Gastrocnemius medialis (tissue), 4 donors: ENCODE data around the gene UNC45B. TPM values are rescaled to one million over a fixed set of nuclear protein-coding genes. Genes with fewer than 3 reads are reported as not detected.

ENCODE experiments used
- ATAC-seq, 2 donors: fragments of 150-250 bp; one replicate each; pipeline ENCODE4 v1.9.1; 2016
- DNase-seq, 2 donors: peaks; one replicate each; pipeline ENCODE4 v3.0.0-alpha.2; 2019
- H3K27ac ChIP-seq, 4 donors: fragments of 200-600 bp; sonication (generic); 1 replicate in 1 of 4; 2 replicates in 3 of 4; pipeline ENCODE4 v1.5.1; 2016 to 2018; ENCODE audit warnings: mild to moderate bottlenecking in 2 of 4, moderate library complexity in 1 of 4
- H3K27me3 ChIP-seq, 3 donors: fragments of 200-600 bp; sonication (generic) in 2 of 3; 1 replicate in 1 of 3; 2 replicates in 2 of 3; pipeline versions ENCODE4 v1.5.1 to v1.6.0; 2016 to 2019; ENCODE audit warnings: mild to moderate bottlenecking in 1 of 3, moderate library complexity in 1 of 3
- H3K36me3 ChIP-seq, 2 donors: fragments of 200-600 bp; sonication (generic) in 1 of 2; one replicate each; pipeline ENCODE4 v1.5.1; 2017 to 2018
- H3K4me1 ChIP-seq, 2 donors: fragments of 200-600 bp; sonication (generic) in 1 of 2; one replicate each; pipeline ENCODE4 v1.5.1; 2016 to 2017; ENCODE audit warnings: mild to moderate bottlenecking in 2 of 2
- H3K4me3 ChIP-seq, 4 donors: fragments of 200-600 bp; sonication (generic) in 3 of 4; 1 replicate in 1 of 4; 2 replicates in 3 of 4; pipeline ENCODE4 v1.5.1; 2016 to 2019; ENCODE audit warnings: mild to moderate bottlenecking in 2 of 4
- H3K9me3 ChIP-seq, 3 donors: fragments of 200-600 bp; sonication (generic) in 2 of 3; 1 replicate in 1 of 3; 2 replicates in 2 of 3; pipeline ENCODE4 v1.5.1; 2016 to 2019
- POLR2A ChIP-seq, 2 donors: fragments of 450-650 bp; IDR thresholded peaks; one replicate each; pipeline ENCODE4 v1.6.1; 2017; ENCODE audit warnings: antibody characterized with exemption in 2 of 2, mild to moderate bottlenecking in 2 of 2, moderate library complexity in 2 of 2
- in situ Hi-C, 4 donors: fragments of 200-750 bp; cut with MboI; loops; one replicate each; pipeline versions ENCODE4 v1.15.0 to v1.8.0; 2017; ENCODE audit warnings: low sequenced_read_pairs in 4 of 4
- intact Hi-C: fragments of 100-400 bp; cut with DNase I; formaldehyde crosslinking; loops from one replicate; pipeline ENCODE4 v1.15.1; 2023; ENCODE audit warnings: low total_unique reads
- total RNA-seq, 4 donors: library from RNA; depleted of rRNA; stranded (reverse); fragments of >200 nt; gene quantifications; one replicate each; pipeline versions ENCODE4 v1.1.0 to v1.2.3, GENCODE V29; 2016
- TF ChIP-seq, protein P1 (sequence below), 5 experiments: fragments of 450-650 bp in 3 of 5; fragments of 200-600 bp in 2 of 5; sonication (generic) in 2 of 5; IDR thresholded peaks in 4 of 5; conservative IDR thresholded peaks in 1 of 5; 1 replicate in 4 of 5; 2 replicates in 1 of 5; pipeline ENCODE4 v1.5.1; 2016 to 2019; ENCODE audit warnings: antibody characterized with exemption in 5 of 5, mild to moderate bottlenecking in 3 of 5, moderate library complexity in 3 of 5

The UNC45B gene
- total RNA-seq, 4 donors from 2014 or later: 73.7 to 150 (median 105) TPM

DNA sequence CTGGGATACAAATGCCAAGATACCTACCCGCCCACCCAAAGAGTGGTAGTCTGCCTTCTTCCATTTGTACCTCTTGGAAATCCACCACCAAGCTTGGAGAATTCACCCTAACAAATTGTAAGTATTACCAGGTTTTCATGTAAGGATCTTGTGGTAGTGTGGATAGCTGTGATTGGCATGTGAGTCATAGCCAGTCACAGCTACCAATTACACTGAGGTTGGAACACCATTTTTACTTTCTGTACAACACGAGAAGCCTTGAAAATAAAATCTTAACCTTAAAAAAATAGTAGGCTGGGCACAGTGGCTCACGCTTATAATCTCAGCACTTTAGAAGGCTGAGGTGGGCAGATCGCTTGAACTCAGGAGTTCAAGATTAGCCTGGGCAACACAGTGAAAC, 65.1 kb downstream of the UNC45B start:
- intact Hi-C loops (no loop called here), in situ Hi-C loops (no loop called here)
- Histone ChIP-seq H3K27ac (peak overlapping the region in 2 of 4 donors; percentile 40 to 53), H3K27me3 (no peaks in the 10 kb centered on the region), H3K4me3 (no peak overlapping the region), H3K36me3 (no peaks in the 10 kb centered on the region), H3K4me1 (no peaks in the 10 kb centered on the region), H3K9me3 (no peaks in the 10 kb centered on the region)
- DNase-seq (no peak), ATAC-seq (no peak)
- TF ChIP-seq, protein P1, sequence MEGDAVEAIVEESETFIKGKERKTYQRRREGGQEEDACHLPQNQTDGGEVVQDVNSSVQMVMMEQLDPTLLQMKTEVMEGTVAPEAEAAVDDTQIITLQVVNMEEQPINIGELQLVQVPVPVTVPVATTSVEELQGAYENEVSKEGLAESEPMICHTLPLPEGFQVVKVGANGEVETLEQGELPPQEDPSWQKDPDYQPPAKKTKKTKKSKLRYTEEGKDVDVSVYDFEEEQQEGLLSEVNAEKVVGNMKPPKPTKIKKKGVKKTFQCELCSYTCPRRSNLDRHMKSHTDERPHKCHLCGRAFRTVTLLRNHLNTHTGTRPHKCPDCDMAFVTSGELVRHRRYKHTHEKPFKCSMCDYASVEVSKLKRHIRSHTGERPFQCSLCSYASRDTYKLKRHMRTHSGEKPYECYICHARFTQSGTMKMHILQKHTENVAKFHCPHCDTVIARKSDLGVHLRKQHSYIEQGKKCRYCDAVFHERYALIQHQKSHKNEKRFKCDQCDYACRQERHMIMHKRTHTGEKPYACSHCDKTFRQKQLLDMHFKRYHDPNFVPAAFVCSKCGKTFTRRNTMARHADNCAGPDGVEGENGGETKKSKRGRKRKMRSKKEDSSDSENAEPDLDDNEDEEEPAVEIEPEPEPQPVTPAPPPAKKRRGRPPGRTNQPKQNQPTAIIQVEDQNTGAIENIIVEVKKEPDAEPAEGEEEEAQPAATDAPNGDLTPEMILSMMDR (IDR thresholded peaks at IDR 0.05 in 4 of 5, conservative IDR thresholded peaks at IDR 0.05 in 1 of 5): no peak

DNA sequence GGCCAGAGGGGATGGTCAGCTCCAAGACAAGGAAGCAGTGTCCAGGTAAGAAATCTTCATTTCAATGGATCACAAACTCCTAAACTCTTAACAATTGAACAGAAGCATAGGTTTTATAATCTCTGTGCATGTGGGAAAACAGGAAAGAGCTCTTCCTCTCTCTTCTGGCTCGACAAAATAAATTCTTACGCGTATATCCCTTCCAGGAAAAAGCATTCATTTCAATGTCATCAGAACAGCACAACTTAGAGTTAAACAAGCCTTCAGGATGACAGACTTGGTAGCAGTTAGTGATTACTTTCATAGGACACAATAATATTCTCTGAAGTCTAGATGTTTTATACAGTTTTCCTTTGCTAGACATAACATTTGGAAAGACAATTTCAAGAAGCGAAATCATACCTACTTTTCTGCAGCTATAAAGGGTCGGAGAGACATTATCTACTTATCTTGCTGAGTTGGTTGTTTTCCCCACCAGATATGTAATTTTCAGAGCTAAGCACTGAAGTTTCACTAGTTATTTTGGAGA, 65.9 kb downstream of the UNC45B start:
- ATAC-seq (no peak), DNase-seq (no peak)
- Histone ChIP-seq H3K36me3 (no peaks in the 10 kb centered on the region), H3K9me3 (no peaks in the 10 kb centered on the region), H3K4me1 (peaks cover 0 to 3% of the 10 kb centered on the region in 2 donors), H3K27me3 (no peaks in the 10 kb centered on the region), H3K4me3 (no peak overlapping the region), H3K27ac (peak overlapping the region in 3 of 4 donors; percentile 31 to 53 (median 40))
- intact Hi-C loops (no loop called here), in situ Hi-C loops (no loop called here)
- no peak for TF ChIP-seq POLR2A (IDR thresholded peaks at IDR 0.05)
- TF ChIP-seq, protein P1 (IDR thresholded peaks at IDR 0.05 in 4 of 5, conservative IDR thresholded peaks at IDR 0.05 in 1 of 5): no peak

DNA sequence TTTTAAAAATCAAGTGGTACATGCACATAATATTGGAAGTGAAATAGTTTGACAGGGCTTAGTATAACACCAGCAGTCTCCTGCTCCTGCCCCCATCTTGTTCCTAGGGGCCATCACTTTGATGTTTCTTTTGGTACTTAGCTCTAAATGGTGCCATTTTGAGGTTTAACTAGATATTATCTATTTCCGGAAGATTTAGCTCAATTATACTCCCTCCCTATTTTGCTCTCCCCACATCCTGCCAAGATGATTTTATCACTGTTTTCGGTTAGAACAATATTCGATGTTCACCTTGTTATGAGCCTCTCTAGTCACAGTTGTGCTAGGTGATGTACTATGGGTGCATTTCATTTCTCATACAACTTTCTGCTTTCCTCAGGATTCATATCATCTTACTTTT, 66.6 kb downstream of the UNC45B start:
- Histone ChIP-seq H3K4me3 (no peak overlapping the region), H3K27ac (peak overlapping the region in 2 of 4 donors; percentile 0 to 53), H3K4me1 (peaks cover 0 to 4% of the 10 kb centered on the region in 2 donors), H3K27me3 (no peaks in the 10 kb centered on the region), H3K9me3 (no peaks in the 10 kb centered on the region), H3K36me3 (no peaks in the 10 kb centered on the region)
- intact Hi-C loops (no loop called here), in situ Hi-C loops (no loop called here)
- TF ChIP-seq POLR2A (IDR thresholded peaks at IDR 0.05): no peak
- TF ChIP-seq, protein P1 (IDR thresholded peaks at IDR 0.05 in 4 of 5, conservative IDR thresholded peaks at IDR 0.05 in 1 of 5): no peak
- ATAC-seq (no peak), DNase-seq (no peak)

DNA sequence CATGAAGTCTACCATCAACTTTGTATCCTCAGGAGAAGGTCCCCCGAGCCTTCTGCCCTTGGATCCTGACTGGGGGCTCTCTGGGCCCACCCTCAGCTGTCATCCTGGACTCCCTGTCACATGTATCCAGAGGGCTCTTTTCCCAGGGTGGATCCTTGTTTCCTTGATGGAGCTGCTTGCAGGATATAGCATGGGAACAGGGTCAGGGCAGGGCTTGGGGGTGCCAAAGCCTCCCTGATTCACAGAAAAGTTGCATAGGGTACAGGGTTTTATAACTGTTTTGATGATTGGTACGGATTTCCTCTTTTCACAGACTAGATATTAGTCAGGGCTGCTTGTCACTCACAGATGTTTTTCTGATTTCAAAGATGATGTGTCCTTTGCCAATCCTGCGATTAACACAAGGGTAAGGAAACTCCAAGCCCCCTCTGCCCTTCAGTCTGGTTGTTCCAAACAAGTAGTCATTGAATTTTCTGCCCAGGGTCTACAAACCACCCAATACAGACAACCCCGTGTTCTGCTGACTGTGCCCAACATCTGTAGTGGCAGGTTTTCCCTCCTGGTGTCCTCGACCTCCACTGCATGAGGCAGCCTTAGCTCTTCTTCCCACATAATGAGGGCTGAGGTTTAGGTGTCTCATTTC, 67.1 kb downstream of the UNC45B start:
- in situ Hi-C loops (no loop called here), intact Hi-C loops (no loop called here)
- no peak for ATAC-seq
- Histone ChIP-seq H3K4me3 (no peak overlapping the region), H3K36me3 (no peaks in the 10 kb centered on the region), H3K27ac (peak overlapping the region in 1 of 4 donors; percentile 41), H3K4me1 (peaks cover 0 to 7% of the 10 kb centered on the region in 2 donors), H3K27me3 (no peaks in the 10 kb centered on the region), H3K9me3 (no peaks in the 10 kb centered on the region)
- no peak for DNase-seq
- TF ChIP-seq, protein P1 (IDR thresholded peaks at IDR 0.05 in 4 of 5, conservative IDR thresholded peaks at IDR 0.05 in 1 of 5): no peak
- no peak for TF ChIP-seq POLR2A (IDR thresholded peaks at IDR 0.05)
